ENCODE data around the gene HOXA10.

Gene HOXA10

GRCh38 chr7:27172823-27173510 lies 1.2 kb downstream of the HOXA10 start:
- H3K27ac ChIP-seq: peak overlapping the region; percentile 99
- TF ChIP-seq CTCF (conservative IDR thresholded peaks at IDR 0.05): no peak

- TF ChIP-seq CTCF (conservative IDR thresholded peaks at IDR 0.05): no peak
- H3K27ac ChIP-seq: peak overlapping the region; percentile 99
Observed at GRCh38 chr7:27172315-27172774, 1.8 kb downstream of the HOXA10 start.

GRCh38 chr7:27171637-27172314 lies 2.3 kb downstream of the HOXA10 start:
- peak overlapping the region; percentile 99 for H3K27ac ChIP-seq
- TF ChIP-seq CTCF (conservative IDR thresholded peaks at IDR 0.05): peak; percentile 9; the same call in 1 of the 2 replicates

GRCh38 chr7:27171325-27171636 lies 2.8 kb downstream of the HOXA10 start:
- peak overlapping the region; percentile 99 for H3K27ac ChIP-seq
- TF ChIP-seq CTCF (conservative IDR thresholded peaks at IDR 0.05): no peak

- H3K27ac ChIP-seq: peak overlapping the region; percentile 99
- TF ChIP-seq CTCF (conservative IDR thresholded peaks at IDR 0.05): no peak
Observed at GRCh38 chr7:27170426-27171324, 3.4 kb downstream of the HOXA10 start.

GRCh38 chr7:27169658-27170425 lies 4.3 kb downstream of the HOXA10 start:
- H3K27ac ChIP-seq: peak overlapping the region; percentile 99
- TF ChIP-seq CTCF (conservative IDR thresholded peaks at IDR 0.05): no peak

All from VCaP (cell line).